ENCODE data around the gene LRG1.

DNA sequence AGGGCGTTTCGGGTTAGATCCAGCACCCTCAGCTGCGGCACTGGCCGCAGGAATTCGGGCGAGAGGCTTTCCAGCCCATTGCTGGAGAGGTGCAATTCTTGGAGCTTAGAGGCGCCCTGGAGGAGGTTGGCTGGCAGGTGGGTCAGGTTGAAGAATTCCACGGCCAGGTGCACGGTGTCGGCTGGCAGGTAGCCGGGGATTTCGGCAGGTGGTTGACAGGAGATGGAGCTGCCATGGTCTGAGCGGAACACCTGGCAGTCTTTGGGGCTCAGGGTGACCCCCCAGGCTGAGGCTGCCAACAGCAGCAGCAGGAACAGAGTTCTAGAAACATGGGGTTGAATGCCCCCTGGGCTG, 1.3 kb downstream of the LRG1 start:
- TF ChIP-seq POLR2A (IDR thresholded peaks at IDR 0.05) (no peak), EP300 (IDR thresholded peaks at IDR 0.05) (no peak), POLR2AphosphoS5 (IDR thresholded peaks at IDR 0.05) (no peak)
- TF ChIP-seq, protein P1, sequence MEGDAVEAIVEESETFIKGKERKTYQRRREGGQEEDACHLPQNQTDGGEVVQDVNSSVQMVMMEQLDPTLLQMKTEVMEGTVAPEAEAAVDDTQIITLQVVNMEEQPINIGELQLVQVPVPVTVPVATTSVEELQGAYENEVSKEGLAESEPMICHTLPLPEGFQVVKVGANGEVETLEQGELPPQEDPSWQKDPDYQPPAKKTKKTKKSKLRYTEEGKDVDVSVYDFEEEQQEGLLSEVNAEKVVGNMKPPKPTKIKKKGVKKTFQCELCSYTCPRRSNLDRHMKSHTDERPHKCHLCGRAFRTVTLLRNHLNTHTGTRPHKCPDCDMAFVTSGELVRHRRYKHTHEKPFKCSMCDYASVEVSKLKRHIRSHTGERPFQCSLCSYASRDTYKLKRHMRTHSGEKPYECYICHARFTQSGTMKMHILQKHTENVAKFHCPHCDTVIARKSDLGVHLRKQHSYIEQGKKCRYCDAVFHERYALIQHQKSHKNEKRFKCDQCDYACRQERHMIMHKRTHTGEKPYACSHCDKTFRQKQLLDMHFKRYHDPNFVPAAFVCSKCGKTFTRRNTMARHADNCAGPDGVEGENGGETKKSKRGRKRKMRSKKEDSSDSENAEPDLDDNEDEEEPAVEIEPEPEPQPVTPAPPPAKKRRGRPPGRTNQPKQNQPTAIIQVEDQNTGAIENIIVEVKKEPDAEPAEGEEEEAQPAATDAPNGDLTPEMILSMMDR (IDR thresholded peaks at IDR 0.05), result no peak

All from gastroesophageal sphincter (tissue), 3 donors.